ENCODE measurements around the gene CYYR1.

- TF ChIP-seq, protein P1, sequence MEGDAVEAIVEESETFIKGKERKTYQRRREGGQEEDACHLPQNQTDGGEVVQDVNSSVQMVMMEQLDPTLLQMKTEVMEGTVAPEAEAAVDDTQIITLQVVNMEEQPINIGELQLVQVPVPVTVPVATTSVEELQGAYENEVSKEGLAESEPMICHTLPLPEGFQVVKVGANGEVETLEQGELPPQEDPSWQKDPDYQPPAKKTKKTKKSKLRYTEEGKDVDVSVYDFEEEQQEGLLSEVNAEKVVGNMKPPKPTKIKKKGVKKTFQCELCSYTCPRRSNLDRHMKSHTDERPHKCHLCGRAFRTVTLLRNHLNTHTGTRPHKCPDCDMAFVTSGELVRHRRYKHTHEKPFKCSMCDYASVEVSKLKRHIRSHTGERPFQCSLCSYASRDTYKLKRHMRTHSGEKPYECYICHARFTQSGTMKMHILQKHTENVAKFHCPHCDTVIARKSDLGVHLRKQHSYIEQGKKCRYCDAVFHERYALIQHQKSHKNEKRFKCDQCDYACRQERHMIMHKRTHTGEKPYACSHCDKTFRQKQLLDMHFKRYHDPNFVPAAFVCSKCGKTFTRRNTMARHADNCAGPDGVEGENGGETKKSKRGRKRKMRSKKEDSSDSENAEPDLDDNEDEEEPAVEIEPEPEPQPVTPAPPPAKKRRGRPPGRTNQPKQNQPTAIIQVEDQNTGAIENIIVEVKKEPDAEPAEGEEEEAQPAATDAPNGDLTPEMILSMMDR (optimal IDR thresholded peaks at IDR 0.05 in 1 of 3, IDR thresholded peaks at IDR 0.05 in 1 of 3, conservative IDR thresholded peaks at IDR 0.05 in 1 of 3; ENCODE audit: extremely low read depth in 1 of 3, insufficient read depth in 2 of 3, low read length in 3 of 3) = no peak
- no peak for TF ChIP-seq EZH2 (IDR thresholded peaks at IDR 0.05; ENCODE audit: low read length)
Observed at GRCh38 chr21:26550326-26550725, 22.8 kb downstream of the CYYR1 start.

Measured in keratinocyte (primary cell).